HL-60 (cell line): ENCODE data around the gene LRRC7.

ENCODE experiments used
- GABPA ChIP-seq: IDR thresholded peaks from 2 replicates; pipeline ENCODE4 v1.6.1; 2012; ENCODE audit warnings: low read depth
- POLR2AphosphoS5 ChIP-seq: IDR thresholded peaks from 2 replicates; pipeline ENCODE4 v1.6.1; 2012; ENCODE audit warnings: low read depth
- TF ChIP-seq, protein P1 (sequence below): IDR thresholded peaks from one replicate; pipeline ENCODE4 v1.5.1; 2011; ENCODE audit warnings: low read length, control low read depth, inconsistent platforms; ENCODE audit not compliant: insufficient read depth

DNA sequence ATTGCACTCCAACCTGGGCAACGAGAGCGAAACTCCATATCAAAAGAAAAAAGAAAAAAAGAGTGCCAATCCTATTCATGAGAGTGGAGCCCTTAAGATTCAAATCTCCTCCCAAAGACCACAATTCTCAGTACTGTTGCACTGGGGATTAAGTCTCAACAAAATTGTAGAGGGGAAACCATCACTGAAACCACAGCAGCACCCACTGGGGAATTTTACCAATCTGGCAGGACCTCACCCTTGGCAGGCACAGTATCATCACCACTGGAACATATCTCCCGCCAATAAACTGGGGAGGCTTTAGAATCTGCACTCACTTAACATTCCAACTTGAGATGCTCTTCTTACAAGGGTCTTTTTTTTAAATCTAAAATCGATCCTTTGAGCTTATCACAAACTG is 596.6 kb downstream of the LRRC7 start:
- TF ChIP-seq, protein P1, sequence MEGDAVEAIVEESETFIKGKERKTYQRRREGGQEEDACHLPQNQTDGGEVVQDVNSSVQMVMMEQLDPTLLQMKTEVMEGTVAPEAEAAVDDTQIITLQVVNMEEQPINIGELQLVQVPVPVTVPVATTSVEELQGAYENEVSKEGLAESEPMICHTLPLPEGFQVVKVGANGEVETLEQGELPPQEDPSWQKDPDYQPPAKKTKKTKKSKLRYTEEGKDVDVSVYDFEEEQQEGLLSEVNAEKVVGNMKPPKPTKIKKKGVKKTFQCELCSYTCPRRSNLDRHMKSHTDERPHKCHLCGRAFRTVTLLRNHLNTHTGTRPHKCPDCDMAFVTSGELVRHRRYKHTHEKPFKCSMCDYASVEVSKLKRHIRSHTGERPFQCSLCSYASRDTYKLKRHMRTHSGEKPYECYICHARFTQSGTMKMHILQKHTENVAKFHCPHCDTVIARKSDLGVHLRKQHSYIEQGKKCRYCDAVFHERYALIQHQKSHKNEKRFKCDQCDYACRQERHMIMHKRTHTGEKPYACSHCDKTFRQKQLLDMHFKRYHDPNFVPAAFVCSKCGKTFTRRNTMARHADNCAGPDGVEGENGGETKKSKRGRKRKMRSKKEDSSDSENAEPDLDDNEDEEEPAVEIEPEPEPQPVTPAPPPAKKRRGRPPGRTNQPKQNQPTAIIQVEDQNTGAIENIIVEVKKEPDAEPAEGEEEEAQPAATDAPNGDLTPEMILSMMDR: no peak
- TF ChIP-seq POLR2AphosphoS5 (no peak), GABPA (no peak)
